Common myeloid progenitor, CD34-positive (primary cell): ENCODE data around the gene AFF1.
"Not testable (repeated sequence)": the region's sequence is repeated elsewhere in the genome, so short reads cannot be mapped to it uniquely, and the experiment has no call there.

ENCODE experiments used
- CTCF ChIA-PET: fragments of 350-600 bp; sonication (Branson Sonifier 250); formaldehyde crosslinking; loops from one replicate; lab custom pipeline; 2021; ENCODE audit warnings: antibody characterized with exemption; lab: Charles Lee
- POLR2A ChIA-PET: fragments of 350-600 bp; sonication (Branson Sonifier 250); formaldehyde crosslinking; loops from one replicate; lab custom pipeline; 2021; ENCODE audit warnings: antibody characterized with exemption; lab: Charles Lee
- DNase-seq, 3 donors: peaks; one replicate each; pipeline versions ENCODE4 v3.0.0 to v3.0.0-alpha.2; 2013
- H3K27ac ChIP-seq, 2 experiments: 1 replicate in 1 of 2; 2 replicates in 1 of 2; pipeline ENCODE4 v1.7.0; 2013; ENCODE audit warnings: inconsistent platforms in 2 of 2, low read length in 2 of 2, mild to moderate bottlenecking in 2 of 2, low read depth in 1 of 2, moderate library complexity in 1 of 2; ENCODE audit not compliant: severe bottlenecking in 2 of 2, insufficient read depth in 1 of 2, poor library complexity in 1 of 2
- H3K27me3 ChIP-seq, 5 experiments: replicated peaks in 2 of 5; 1 replicate in 3 of 5; 2 replicates in 2 of 5; pipeline versions ENCODE4 v1.6.1 to v1.7.0; 2013; ENCODE audit warnings: low read length in 4 of 5, mild to moderate bottlenecking in 2 of 5, moderate library complexity in 2 of 5, inconsistent platforms in 1 of 5; ENCODE audit not compliant: insufficient read depth in 5 of 5, control insufficient read depth in 4 of 5
- H3K36me3 ChIP-seq, 4 experiments: 1 replicate in 2 of 4; 2 replicates in 2 of 4; pipeline versions ENCODE4 v1.6.1 to v1.7.0; 2013; ENCODE audit warnings: low read length in 3 of 4, control low read depth in 1 of 4, mild to moderate bottlenecking in 1 of 4; ENCODE audit not compliant: control insufficient read depth in 4 of 4, insufficient read depth in 4 of 4
- H3K4me1 ChIP-seq, 4 experiments: 1 replicate in 3 of 4; 2 replicates in 1 of 4; pipeline versions ENCODE4 v1.6.1 to v1.7.1; 2013; ENCODE audit warnings: low read length in 3 of 4, mild to moderate bottlenecking in 3 of 4, control low read depth in 1 of 4, inconsistent platforms in 1 of 4, moderate library complexity in 1 of 4; ENCODE audit not compliant: control insufficient read depth in 4 of 4, insufficient read depth in 4 of 4; ENCODE audit errors: control extremely low read depth in 1 of 4
- H3K4me3 ChIP-seq, 7 experiments: 1 replicate in 4 of 7; 2 replicates in 3 of 7; pipeline versions ENCODE4 v1.5.1 to v1.7.0; 2013; ENCODE audit warnings: mild to moderate bottlenecking in 7 of 7, low read length in 6 of 7, moderate library complexity in 6 of 7, inconsistent platforms in 2 of 7, low read depth in 2 of 7, control low read depth in 1 of 7; ENCODE audit not compliant: insufficient read depth in 4 of 7, control insufficient read depth in 1 of 7; ENCODE audit errors: extremely low read depth in 1 of 7
- H3K9me3 ChIP-seq, 5 experiments: 1 replicate in 4 of 5; 2 replicates in 1 of 5; pipeline versions ENCODE4 v1.6.1 to v1.7.1; 2013; ENCODE audit warnings: low read length in 4 of 5, mild to moderate bottlenecking in 2 of 5, inconsistent platforms in 1 of 5, low read depth in 1 of 5, moderate library complexity in 1 of 5; ENCODE audit not compliant: control insufficient read depth in 4 of 5, insufficient read depth in 2 of 5; ENCODE audit errors: control extremely low read depth in 1 of 5
- WGBS: methylation state at CpG from one replicate; pipeline ENCODE4 v1.1.5; 2013; ENCODE audit not compliant: insufficient coverage; 5-methylcytosine and 5-hydroxymethylcytosine counted together

AFF1 gene

GRCh38 chr4:87009095-87009648, 74.4 kb downstream of the AFF1 start:
- Histone ChIP-seq H3K9me3 (no peaks in the 10 kb centered on the region), H3K36me3 (no peaks in the 10 kb centered on the region), H3K27ac (peak overlapping the region; percentile 51 to 95), H3K4me3 (peak overlapping the region in 6 of 7 experiments; percentile 55 to 100 (median 98)), H3K27me3 (no peaks in the 10 kb centered on the region), H3K4me1 (peaks cover 54 to 78% (median 66%) of the 10 kb centered on the region in 4 experiments)
- DNase-seq, result peak in 2 of 3 donors; percentile 83 to 87
- no CpG with 5 or more reads among the region's 2 CpGs for WGBS
- POLR2A ChIA-PET, result interaction anchor here (0.7 to 1.6 kb wide), 6 partner anchors 48 to 79 kb away, joined by 3 to 4 read pairs (median 4); partner anchors contain the start of gene AFF1
- CTCF ChIA-PET, result interaction anchor here (1.0 to 6.3 kb wide), 15 partner anchors 14 to 95 kb away, joined by 3 to 57 read pairs (median 4); partner anchors contain the start of gene AFF1

GRCh38 chr4:87010192-87010591, 75.4 kb downstream of the AFF1 start:
- Histone ChIP-seq H3K27ac (peak overlapping the region; percentile 51 to 95), H3K9me3 (no peaks in the 10 kb centered on the region), H3K27me3 (no peaks in the 10 kb centered on the region), H3K4me3 (peak overlapping the region in 4 of 7 experiments; percentile 23 to 100 (median 95)), H3K36me3 (no peaks in the 10 kb centered on the region), H3K4me1 (peaks cover 60 to 80% (median 69%) of the 10 kb centered on the region in 4 experiments)
- peak in 1 of 3 donors; percentile 33 for DNase-seq
- ChIA-PET POLR2A (interaction anchor here (0.8 to 1.1 kb wide), 3 partner anchors 50 to 77 kb away, joined by 4 read pairs; partner anchors contain the start of gene AFF1), CTCF (interaction anchor here (0.6 to 6.3 kb wide), 8 partner anchors 13 to 109 kb away, joined by 3 to 57 read pairs (median 14); partner anchors contain the start of gene AFF1)
- no CpG with 5 or more reads among the region's 1 CpG for WGBS

GRCh38 chr4:87011340-87012034, 76.7 kb downstream of the AFF1 start:
- Histone ChIP-seq H3K27me3 (no peaks in the 10 kb centered on the region), H3K36me3 (no peaks in the 10 kb centered on the region), H3K27ac (peak overlapping the region in 1 of 2 experiments; percentile 95), H3K4me1 (peaks cover 55 to 82% (median 70%) of the 10 kb centered on the region in 4 experiments), H3K4me3 (peak overlapping the region in 3 of 7 experiments; percentile 8 to 35 (median 28)), H3K9me3 (no peaks in the 10 kb centered on the region)
- ChIA-PET CTCF (interaction anchor here (0.8 to 1.7 kb wide), 13 partner anchors 13 to 106 kb away, joined by 3 to 8 read pairs (median 4); partner anchors contain the start of gene AFF1), POLR2A (interaction anchor here (0.6 to 1.3 kb wide), 2 partner anchors 25 to 31 kb away, joined by 3 read pairs; no protein-coding TSS in a partner anchor)
- WGBS, result 20% methylated on average over 1 of the region's 5 CpGs
- DNase-seq, result peak; percentile 66 to 86 (median 71)

GRCh38 chr4:87012265-87012953, 77.6 kb downstream of the AFF1 start:
- H3K27ac ChIP-seq, result peak overlapping the region in 1 of 2 experiments; percentile 21
- no CpG with 5 or more reads among the region's 4 CpGs for WGBS
- DNase-seq, result no peak
- H3K4me3 ChIP-seq, result no peak overlapping the region
- ChIA-PET CTCF (interaction anchor here (1.0 to 1.7 kb wide), 6 partner anchors 37 to 90 kb away, joined by 3 to 8 read pairs (median 4); no protein-coding TSS in a partner anchor), POLR2A (interaction anchor here (1.3 kb wide), 1 partner anchor 30 kb away, joined by 3 read pairs; no protein-coding TSS in a partner anchor)
- H3K27me3 ChIP-seq, result no peaks in the 10 kb centered on the region
- H3K4me1 ChIP-seq, result peaks cover 55 to 90% (median 73%) of the 10 kb centered on the region in 4 experiments
- no peaks in the 10 kb centered on the region for H3K9me3 ChIP-seq
- H3K36me3 ChIP-seq, result no peaks in the 10 kb centered on the region

- H3K27me3 ChIP-seq, POLR2A ChIA-PET, H3K36me3 ChIP-seq, H3K4me3 ChIP-seq, DNase-seq, H3K9me3 ChIP-seq: not testable (repeated sequence)
- H3K27ac ChIP-seq, result peak overlapping the region in 1 of 2 experiments; percentile 21
- WGBS, result 96% methylated on average over 4 of the region's 9 CpGs
- CTCF ChIA-PET, result interaction anchor here (1.3 kb wide), 1 partner anchor 36 kb away, joined by 3 read pairs; no protein-coding TSS in a partner anchor
- H3K4me1 ChIP-seq, result peaks cover 55 to 95% (median 76%) of the 10 kb centered on the region in 4 experiments
These were observed 78.1 kb downstream of the AFF1 start for GRCh38 chr4:87012954-87013308.

- Histone ChIP-seq H3K4me3 (peak overlapping the region in 4 of 7 experiments; percentile 13 to 59 (median 56)), H3K4me1 (peaks cover 55 to 94% (median 78%) of the 10 kb centered on the region in 4 experiments), H3K36me3 (no peaks in the 10 kb centered on the region), H3K27me3 (no peaks in the 10 kb centered on the region), H3K27ac (peak overlapping the region; percentile 21 to 73), H3K9me3 (no peaks in the 10 kb centered on the region)
- POLR2A ChIA-PET, result no interaction called here
- WGBS, result no CpG with 5 or more reads among the region's 2 CpGs
- CTCF ChIA-PET, result interaction anchor here (0.6 to 1.6 kb wide), 4 partner anchors 10 to 79 kb away, joined by 3 to 5 read pairs (median 4); no protein-coding TSS in a partner anchor
- peak in 1 of 3 donors; percentile 32 for DNase-seq
These were observed 79.5 kb downstream of the AFF1 start for GRCh38 chr4:87014284-87014782.
